ENCODE data around the gene IFT88. TPM values are rescaled to one million over a fixed set of nuclear protein-coding genes. Genes with fewer than 3 reads are reported as not detected.

IFT88 gene
- total RNA-seq, 2 experiments from 2014 or later = 6.1 to 8.1 TPM

- POLR2A ChIA-PET = no interaction called here
- peaks cover 20% of the 10 kb centered on the region for H3K27me3 Mint-ChIP-seq
Measured at GRCh38 chr13:20718958-20719566, 152.1 kb downstream of the IFT88 start.

GRCh38 chr13:20719783-20720182 lies 152.8 kb downstream of the IFT88 start:
- peaks cover 2% of the 10 kb centered on the region for H3K4me1 Mint-ChIP-seq
- H3K27me3 Mint-ChIP-seq = peaks cover 19% of the 10 kb centered on the region
- no peak overlapping the region for H3K27ac Mint-ChIP-seq
- H3K36me3 Mint-ChIP-seq (ENCODE audit: low read depth) = no peaks in the 10 kb centered on the region
- no peak for DNase-seq
- H3K9me3 Mint-ChIP-seq = no peaks in the 10 kb centered on the region
- CTCF ChIA-PET = no interaction called here
- POLR2A ChIA-PET = no interaction called here
- no peak overlapping the region for H3K4me3 Mint-ChIP-seq

More at GRCh38 chr13:20718958-20719566, 152.1 kb downstream of the IFT88 start:
- H3K9me3 Mint-ChIP-seq = no peaks in the 10 kb centered on the region
- H3K4me3 Mint-ChIP-seq = no peak overlapping the region
- no peak for DNase-seq
- peaks cover 3% of the 10 kb centered on the region for H3K4me1 Mint-ChIP-seq
- H3K36me3 Mint-ChIP-seq (ENCODE audit: low read depth) = no peaks in the 10 kb centered on the region
- H3K27ac Mint-ChIP-seq = no peak overlapping the region
- CTCF ChIA-PET = no interaction called here

GRCh38 chr13:20720499-20720898 lies 153.5 kb downstream of the IFT88 start:
- Mint-ChIP-seq H3K27me3 (peaks cover 19% of the 10 kb centered on the region), H3K27ac (no peak overlapping the region), H3K4me1 (peaks cover 2% of the 10 kb centered on the region), H3K36me3 (ENCODE audit: low read depth) (no peaks in the 10 kb centered on the region), H3K4me3 (no peak overlapping the region), H3K9me3 (no peaks in the 10 kb centered on the region)
- CTCF ChIA-PET = no interaction called here
- POLR2A ChIA-PET = no interaction called here
- no peak for DNase-seq

- Mint-ChIP-seq H3K4me3 (no peak overlapping the region), H3K4me1 (peaks cover 2% of the 10 kb centered on the region), H3K27ac (no peak overlapping the region), H3K9me3 (no peaks in the 10 kb centered on the region), H3K36me3 (ENCODE audit: low read depth) (no peaks in the 10 kb centered on the region), H3K27me3 (peaks cover 19% of the 10 kb centered on the region)
- no peak for DNase-seq
- POLR2A ChIA-PET = interaction anchor here (0.9 kb wide), 1 partner anchor 53 kb away, joined by 3 read pairs; the partner anchor contains the start of gene EEF1AKMT1
- CTCF ChIA-PET = no interaction called here
Measured at GRCh38 chr13:20721058-20721453, 154.1 kb downstream of the IFT88 start.

GRCh38 chr13:20721454-20722357 lies 154.7 kb downstream of the IFT88 start:
- no peak for DNase-seq
- Mint-ChIP-seq H3K27ac (no peak overlapping the region), H3K27me3 (peaks cover 19% of the 10 kb centered on the region), H3K4me1 (peaks cover 2% of the 10 kb centered on the region), H3K4me3 (no peak overlapping the region), H3K36me3 (ENCODE audit: low read depth) (no peaks in the 10 kb centered on the region), H3K9me3 (no peaks in the 10 kb centered on the region)
- POLR2A ChIA-PET = interaction anchor here (0.9 kb wide), 1 partner anchor 52 kb away, joined by 3 read pairs; the partner anchor contains the start of gene EEF1AKMT1
- CTCF ChIA-PET = interaction anchor here (0.6 to 1.8 kb wide), 6 partner anchors 10 to 229 kb away, joined by 3 to 5 read pairs (median 3); partner anchors contain the start of gene IL17D

GRCh38 chr13:20727856-20728255 lies 160.9 kb downstream of the IFT88 start:
- DNase-seq = no peak
- peaks cover 4% of the 10 kb centered on the region for H3K27me3 Mint-ChIP-seq
- H3K27ac Mint-ChIP-seq = no peak overlapping the region
- H3K36me3 Mint-ChIP-seq (ENCODE audit: low read depth) = no peaks in the 10 kb centered on the region
- H3K9me3 Mint-ChIP-seq = no peaks in the 10 kb centered on the region
- no peak overlapping the region for H3K4me3 Mint-ChIP-seq
- ChIA-PET POLR2A (no interaction called here), CTCF (no interaction called here)
- H3K4me1 Mint-ChIP-seq = no peaks in the 10 kb centered on the region

- ChIA-PET CTCF (no interaction called here), POLR2A (no interaction called here)
- Mint-ChIP-seq H3K27me3 (no peaks in the 10 kb centered on the region), H3K9me3 (no peaks in the 10 kb centered on the region), H3K36me3 (ENCODE audit: low read depth) (no peaks in the 10 kb centered on the region), H3K4me3 (no peak overlapping the region), H3K27ac (no peak overlapping the region), H3K4me1 (no peaks in the 10 kb centered on the region)
- DNase-seq = no peak
Measured at GRCh38 chr13:20728579-20729311, 161.8 kb downstream of the IFT88 start.

GRCh38 chr13:20729633-20730585 lies 163.0 kb downstream of the IFT88 start:
- no peaks in the 10 kb centered on the region for H3K9me3 Mint-ChIP-seq
- no peaks in the 10 kb centered on the region for H3K4me1 Mint-ChIP-seq
- no peak overlapping the region for H3K4me3 Mint-ChIP-seq
- ChIA-PET CTCF (no interaction called here), POLR2A (no interaction called here)
- no peaks in the 10 kb centered on the region for H3K36me3 Mint-ChIP-seq (ENCODE audit: low read depth)
- H3K27ac Mint-ChIP-seq = no peak overlapping the region
- DNase-seq = no peak
- H3K27me3 Mint-ChIP-seq = no peaks in the 10 kb centered on the region

GRCh38 chr13:20738616-20739015 lies 171.7 kb downstream of the IFT88 start:
- ChIA-PET CTCF (interaction anchor here (1.7 kb wide), 1 partner anchor 14 kb away, joined by 3 read pairs; no protein-coding TSS in a partner anchor), POLR2A (no interaction called here)
- H3K4me1 Mint-ChIP-seq = no peaks in the 10 kb centered on the region
- peaks cover 4% of the 10 kb centered on the region for H3K36me3 Mint-ChIP-seq (ENCODE audit: low read depth)
- no peak for DNase-seq
- H3K27ac Mint-ChIP-seq = no peak overlapping the region
- no peak overlapping the region for H3K4me3 Mint-ChIP-seq
- H3K9me3 Mint-ChIP-seq = peaks cover 2% of the 10 kb centered on the region
- no peaks in the 10 kb centered on the region for H3K27me3 Mint-ChIP-seq

- DNase-seq = no peak
- ChIA-PET POLR2A (no interaction called here), CTCF (no interaction called here)
- Mint-ChIP-seq H3K9me3 (peaks cover 4% of the 10 kb centered on the region), H3K4me1 (no peaks in the 10 kb centered on the region), H3K27me3 (no peaks in the 10 kb centered on the region), H3K36me3 (ENCODE audit: low read depth) (peaks cover 9% of the 10 kb centered on the region), H3K27ac (no peak overlapping the region), H3K4me3 (no peak overlapping the region)
Measured at GRCh38 chr13:20740021-20740420, 173.1 kb downstream of the IFT88 start.
